AG04450 (cell line): ENCODE measurements around the gene S100A9. TPM values are rescaled to one million over a fixed set of nuclear protein-coding genes. Genes with fewer than 3 reads are reported as not detected.
"Not testable (repeated sequence)": the region's sequence is repeated elsewhere in the genome, so short reads cannot be mapped to it uniquely, and the experiment has no call there.

Experiments
- CTCF ChIA-PET: fragments of 300-600, 350-600 bp; formaldehyde crosslinking; extraction: SDS; loops from one replicate; lab custom pipeline; 2022; ENCODE audit warnings: antibody characterized with exemption, inconsistent platforms; lab: Charles Lee
- POLR2A ChIA-PET: fragments of 350-600 bp; formaldehyde crosslinking; extraction: SDS; loops from one replicate; lab custom pipeline; 2021; ENCODE audit warnings: antibody characterized with exemption, inconsistent platforms; lab: Yijun Ruan, JAX
- DNase-seq: peaks from one replicate; pipeline ENCODE4 v3.0.0-alpha.2; 2011; ENCODE audit warnings: low read depth, low spot score
- H3K27ac ChIP-seq: one replicate; pipeline ENCODE4 v1.5.1; 2012; ENCODE audit warnings: low read depth, low read length, control low read depth
- H3K27me3 ChIP-seq: one replicate; pipeline ENCODE4 v1.6.0; 2012; ENCODE audit warnings: low read length; ENCODE audit not compliant: control insufficient read depth, insufficient read depth
- H3K4me3 ChIP-seq: 2 replicates; pipeline ENCODE4 v1.5.1; 2011; ENCODE audit warnings: mild to moderate bottlenecking, low read depth, low read length, control low read depth
- H3K9me3 ChIP-seq: 2 replicates; pipeline ENCODE4 v1.5.1; 2012; ENCODE audit warnings: low read length; ENCODE audit not compliant: control insufficient read depth, insufficient read depth
- CTCF ChIP-seq: IDR thresholded peaks from 2 replicates; pipeline ENCODE4 v1.5.1; 2011; ENCODE audit warnings: low read depth, low read length, control low read depth, inconsistent platforms
- polyA plus RNA-seq: library from polyadenylated mRNA; depleted of rRNA; stranded (reverse); fragments of >200 nt; gene quantifications from 2 replicates; pipeline ENCODE4 v1.2.3, GENCODE V29; 2011

Gene S100A9
- polyA plus RNA-seq, 1 experiment, result not detected

DNA sequence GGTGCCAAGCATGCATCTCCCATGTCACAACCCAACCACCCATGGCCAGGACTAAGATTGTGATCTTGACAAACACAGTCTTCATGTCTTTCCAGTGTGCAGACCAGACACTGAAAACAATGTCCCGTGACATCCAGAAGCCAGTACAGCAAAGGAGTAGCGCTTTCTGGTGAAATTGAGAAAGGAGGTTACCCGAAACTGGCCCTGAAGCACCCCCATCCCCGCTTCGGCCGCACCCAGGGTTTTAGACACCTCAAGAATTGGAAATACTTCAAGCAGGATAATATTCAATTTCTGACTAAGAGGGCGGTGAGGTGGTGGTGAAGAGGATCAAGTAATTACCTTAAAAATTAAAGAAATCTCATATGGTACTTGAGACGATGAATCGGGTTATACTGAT lies 43.8 kb downstream of the S100A9 start:
- H3K4me3 ChIP-seq, result no peak overlapping the region
- CTCF ChIA-PET, result no interaction called here
- POLR2A ChIA-PET, result no interaction called here

GRCh38 chr1:153402226-153402625 lies 44.6 kb downstream of the S100A9 start:
- Histone ChIP-seq H3K27me3 (no peaks in the 10 kb centered on the region), H3K4me3 (no peak overlapping the region), H3K9me3 (no peaks in the 10 kb centered on the region), H3K27ac (no peak overlapping the region)
- TF ChIP-seq CTCF, result no peak
- POLR2A ChIA-PET, result no interaction called here
- CTCF ChIA-PET, result no interaction called here
- DNase-seq, result no peak

More for the DNA sequence above, 43.8 kb downstream of the S100A9 start:
- Histone ChIP-seq H3K27me3 (no peaks in the 10 kb centered on the region), H3K9me3 (no peaks in the 10 kb centered on the region), H3K27ac (no peak overlapping the region)
- DNase-seq, result no peak
- no peak for TF ChIP-seq CTCF

DNA sequence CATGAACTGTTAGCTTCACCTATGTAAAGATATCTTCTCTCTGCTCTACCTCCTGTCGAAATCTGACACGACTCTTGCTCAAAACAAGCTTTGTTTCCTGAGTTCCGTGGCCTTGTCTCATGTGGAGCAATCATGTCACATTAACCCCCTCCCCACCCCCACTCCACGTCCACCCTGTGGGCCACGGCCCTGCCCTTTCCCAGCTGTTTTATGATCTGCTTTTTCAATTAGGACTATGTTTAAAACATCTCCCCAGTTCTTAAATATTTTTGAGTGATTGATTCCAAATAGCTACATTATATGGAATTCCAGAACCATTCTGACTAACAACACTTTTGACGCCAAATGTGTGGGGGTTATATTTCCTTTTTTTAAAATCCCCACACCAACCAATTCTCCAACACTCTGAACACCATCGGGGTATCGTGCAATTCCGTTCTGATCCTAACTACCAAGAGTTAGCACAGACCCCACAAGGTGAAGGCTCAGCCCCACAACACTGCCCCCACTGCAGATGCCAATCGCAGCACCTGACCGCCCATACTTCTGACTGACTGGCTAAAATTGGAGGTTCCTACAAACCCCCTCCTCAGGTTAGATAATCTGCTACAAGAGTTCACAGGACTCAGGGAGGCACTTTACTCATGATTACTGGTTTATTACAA lies 45.9 kb downstream of the S100A9 start:
- no peak for DNase-seq
- ChIA-PET CTCF (no interaction called here), POLR2A (no interaction called here)
- H3K4me3 ChIP-seq, result no peak overlapping the region
- H3K9me3 ChIP-seq, result no peaks in the 10 kb centered on the region
- H3K27me3 ChIP-seq, result no peaks in the 10 kb centered on the region
- no peak overlapping the region for H3K27ac ChIP-seq
- TF ChIP-seq CTCF, result no peak

- no peak overlapping the region for H3K4me3 ChIP-seq
- CTCF ChIA-PET, result no interaction called here
- DNase-seq, result no peak
- H3K27ac ChIP-seq, result no peak overlapping the region
- no peak for TF ChIP-seq CTCF
- no peaks in the 10 kb centered on the region for H3K27me3 ChIP-seq
- POLR2A ChIA-PET, result no interaction called here
- H3K9me3 ChIP-seq, result no peaks in the 10 kb centered on the region
These were observed 46.5 kb downstream of the S100A9 start for GRCh38 chr1:153404086-153404635.

DNA sequence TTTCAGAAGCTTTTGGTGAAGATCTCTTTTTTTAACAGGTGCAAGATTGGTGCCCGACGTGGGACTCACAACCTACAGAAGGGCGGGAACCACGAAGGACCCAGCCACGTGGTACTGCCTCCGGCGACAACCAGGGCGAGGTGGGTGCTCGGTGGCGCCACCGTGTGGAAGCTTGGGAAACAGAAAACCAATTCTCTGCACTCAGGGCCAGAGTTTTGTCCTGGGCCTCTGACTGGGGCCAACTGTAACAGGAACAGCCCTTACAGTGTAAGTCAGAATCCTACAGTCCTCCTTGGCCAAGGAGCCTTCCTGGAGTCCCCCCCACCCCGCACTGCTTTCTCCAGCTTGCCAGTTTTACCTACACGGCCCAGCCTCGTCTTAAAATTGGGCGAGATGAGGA lies 47.1 kb downstream of the S100A9 start:
- Histone ChIP-seq H3K27ac (no peak overlapping the region), H3K4me3 (no peak overlapping the region), H3K27me3 (no peaks in the 10 kb centered on the region), H3K9me3 (no peaks in the 10 kb centered on the region)
- no peak for DNase-seq
- ChIA-PET CTCF (no interaction called here), POLR2A (no interaction called here)
- TF ChIP-seq CTCF, result peak; percentile 24

GRCh38 chr1:153405825-153406599 lies 48.4 kb downstream of the S100A9 start:
- DNase-seq, CTCF ChIA-PET, H3K27ac ChIP-seq, H3K4me3 ChIP-seq, H3K9me3 ChIP-seq, POLR2A ChIA-PET, H3K27me3 ChIP-seq: not testable (repeated sequence)

DNA sequence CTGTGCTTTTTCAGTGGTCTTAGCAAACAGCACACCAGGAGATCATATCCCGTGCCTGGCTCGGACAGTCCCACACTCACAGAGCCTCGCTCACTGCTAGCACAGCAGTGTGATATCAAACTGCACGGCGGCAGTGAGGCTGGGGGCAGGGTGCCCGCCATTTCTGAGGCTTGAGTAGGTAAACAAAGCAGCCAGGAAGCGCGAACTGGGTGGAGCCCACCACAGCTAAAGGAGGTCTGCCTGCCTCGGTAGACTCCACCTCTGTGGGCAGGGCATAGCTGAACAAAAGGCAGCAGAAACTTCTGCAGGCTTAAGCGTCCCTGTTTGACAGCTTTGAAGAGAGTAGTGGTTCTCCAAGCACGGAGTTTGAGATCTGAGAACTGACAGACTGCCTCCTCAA lies 49.6 kb downstream of the S100A9 start:
- H3K4me3 ChIP-seq, H3K9me3 ChIP-seq, H3K27ac ChIP-seq, DNase-seq, H3K27me3 ChIP-seq, CTCF ChIA-PET, POLR2A ChIA-PET: not testable (repeated sequence)
